ENCODE results near the gene TERF2IP.

GRCh38 chr16:75647492-75648264, at the start of gene TERF2IP, which contains the start of gene KARS1:
- no peak for TF ChIP-seq EZH2 (IDR thresholded peaks at IDR 0.05; ENCODE audit: insufficient read depth, poor library complexity, severe bottlenecking)
- TF ChIP-seq EZH2phosphoT487 (IDR thresholded peaks at IDR 0.05; ENCODE audit: insufficient read depth, low read depth) = no peak

Measured in GM23248 (cell line).